ENCODE measurements around the gene GPR15LG. TPM values are rescaled to one million over a fixed set of nuclear protein-coding genes. Genes with fewer than 3 reads are reported as not detected.

Gene GPR15LG
- total RNA-seq, 2 donors from 2014 or later = not detected

- ATAC-seq (ENCODE audit: insufficient number of reproducible peaks, low FRiP score, low read depth) (no peak), DNase-seq (ENCODE audit: low spot score) (no peak)
- Histone ChIP-seq H3K27me3 (replicated peaks; ENCODE audit: insufficient read depth) (no peaks in the 10 kb centered on the region), H3K4me3 (no peak overlapping the region), H3K27ac (no peak overlapping the region), H3K4me1 (ENCODE audit: control insufficient read depth in 1 of 2, low read depth in 2 of 2) (no peaks in the 10 kb centered on the region), H3K36me3 (no peaks in the 10 kb centered on the region), H3K9me3 (no peaks in the 10 kb centered on the region)
- TF ChIP-seq CTCF (IDR thresholded peaks at IDR 0.05) = no peak
Observed at GRCh38 chr10:84216834-84217233, 43.2 kb downstream of the GPR15LG start.

GRCh38 chr10:84217746-84218145 lies 44.1 kb downstream of the GPR15LG start:
- TF ChIP-seq CTCF (IDR thresholded peaks at IDR 0.05) = no peak
- no peak overlapping the region for H3K27ac ChIP-seq
- no peaks in the 10 kb centered on the region for H3K9me3 ChIP-seq
- no peak overlapping the region for H3K4me3 ChIP-seq
- ATAC-seq (ENCODE audit: insufficient number of reproducible peaks, low FRiP score, low read depth) = no peak
- no peak for DNase-seq (ENCODE audit: low spot score)
- no peaks in the 10 kb centered on the region for H3K4me1 ChIP-seq (ENCODE audit: control insufficient read depth in 1 of 2, low read depth in 2 of 2)
- H3K36me3 ChIP-seq = no peaks in the 10 kb centered on the region
- no peaks in the 10 kb centered on the region for H3K27me3 ChIP-seq (replicated peaks; ENCODE audit: insufficient read depth)

- Histone ChIP-seq H3K9me3 (no peaks in the 10 kb centered on the region), H3K4me1 (ENCODE audit: control insufficient read depth in 1 of 2, low read depth in 2 of 2) (no peaks in the 10 kb centered on the region), H3K4me3 (no peak overlapping the region), H3K27me3 (replicated peaks; ENCODE audit: insufficient read depth) (no peaks in the 10 kb centered on the region), H3K36me3 (no peaks in the 10 kb centered on the region), H3K27ac (no peak overlapping the region)
- DNase-seq (ENCODE audit: low spot score) (no peak), ATAC-seq (ENCODE audit: insufficient number of reproducible peaks, low FRiP score, low read depth) (no peak)
- no peak for TF ChIP-seq CTCF (IDR thresholded peaks at IDR 0.05)
Observed at GRCh38 chr10:84221916-84222315, 48.3 kb downstream of the GPR15LG start.

- Histone ChIP-seq H3K9me3 (no peaks in the 10 kb centered on the region), H3K4me3 (no peak overlapping the region), H3K36me3 (no peaks in the 10 kb centered on the region), H3K27ac (no peak overlapping the region), H3K4me1 (ENCODE audit: control insufficient read depth in 1 of 2, low read depth in 2 of 2) (no peaks in the 10 kb centered on the region), H3K27me3 (replicated peaks; ENCODE audit: insufficient read depth) (no peaks in the 10 kb centered on the region)
- no peak for ATAC-seq (ENCODE audit: insufficient number of reproducible peaks, low FRiP score, low read depth)
- no peak for DNase-seq (ENCODE audit: low spot score)
- TF ChIP-seq CTCF (IDR thresholded peaks at IDR 0.05) = no peak
Observed at GRCh38 chr10:84224411-84225028, 50.9 kb downstream of the GPR15LG start.

GRCh38 chr10:84225427-84226173 lies 52.0 kb downstream of the GPR15LG start, which contains the start of gene LRIT2:
Gene LRIT2 (minus strand): TSS chr10:84225544. CDS start chr10:84225520, 24 bp downstream.
- Histone ChIP-seq H3K36me3 (no peaks in the 10 kb centered on the region), H3K4me3 (no peak within 1 kb of the TSS), H3K27ac (no peak within 1 kb of the TSS), H3K9me3 (no peaks in the 10 kb centered on the region), H3K4me1 (ENCODE audit: control insufficient read depth in 1 of 2, low read depth in 2 of 2) (no peaks in the 10 kb centered on the region), H3K27me3 (replicated peaks; ENCODE audit: insufficient read depth) (no peaks in the 10 kb centered on the region)
- DNase-seq (ENCODE audit: low spot score) (no peak), ATAC-seq (ENCODE audit: insufficient number of reproducible peaks, low FRiP score, low read depth) (no peak)
- no peak for TF ChIP-seq CTCF (IDR thresholded peaks at IDR 0.05)

Data from thoracic aorta (tissue), 2 donors.